ENCODE measurements around the gene PRIMA1.

Gene PRIMA1

GRCh38 chr14:93674343-93674742 lies 113.9 kb downstream of the PRIMA1 start:
- DNase-seq (ENCODE audit: low spot score), result no peak

GRCh38 chr14:93669632-93670031 lies 118.7 kb downstream of the PRIMA1 start:
- DNase-seq (ENCODE audit: low spot score), result no peak
